Measurements from ENCODE around the gene C9orf50.

C9orf50 gene

DNA sequence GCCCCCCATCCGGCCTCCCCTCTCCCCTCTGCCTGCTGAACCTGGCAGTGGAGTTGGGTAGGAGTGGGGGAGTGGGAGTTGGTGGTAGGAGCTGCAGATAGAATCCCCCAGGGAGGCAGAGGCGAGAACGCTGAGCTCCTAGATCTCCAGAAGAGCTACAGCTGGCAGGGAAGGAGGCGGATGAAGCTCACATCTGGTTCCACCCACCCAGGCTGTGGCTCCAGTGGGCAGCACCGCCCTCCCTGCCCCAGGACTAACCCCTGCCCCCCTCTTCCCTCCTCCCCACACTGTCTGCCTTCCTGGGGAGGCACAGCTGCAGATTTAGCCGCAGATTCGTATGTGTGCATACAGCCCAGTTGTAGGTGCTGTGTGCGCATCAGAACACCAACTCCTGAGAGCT is 34.2 kb downstream of the C9orf50 start:
- DNase-seq: no peak

DNA sequence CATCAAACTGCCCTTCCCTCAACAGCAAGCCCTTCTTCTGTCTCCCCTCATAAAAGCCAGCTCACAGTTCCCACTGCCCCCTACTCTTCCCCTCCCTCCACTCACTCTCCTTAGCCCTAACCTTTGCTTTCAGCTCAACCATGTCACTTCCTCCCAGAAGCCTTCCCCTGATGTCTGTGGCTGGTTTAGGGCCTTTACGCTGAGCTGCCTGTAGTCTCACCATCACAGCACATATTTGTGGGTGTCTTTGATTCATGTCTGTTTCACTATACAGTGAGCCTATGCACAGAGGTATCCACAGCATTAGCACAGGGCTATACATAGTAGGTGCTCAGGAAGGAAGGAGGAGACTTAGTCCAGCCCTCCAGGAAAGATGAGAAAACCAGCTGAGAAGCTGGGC is 34.7 kb downstream of the C9orf50 start:
- DNase-seq: no peak

DNA sequence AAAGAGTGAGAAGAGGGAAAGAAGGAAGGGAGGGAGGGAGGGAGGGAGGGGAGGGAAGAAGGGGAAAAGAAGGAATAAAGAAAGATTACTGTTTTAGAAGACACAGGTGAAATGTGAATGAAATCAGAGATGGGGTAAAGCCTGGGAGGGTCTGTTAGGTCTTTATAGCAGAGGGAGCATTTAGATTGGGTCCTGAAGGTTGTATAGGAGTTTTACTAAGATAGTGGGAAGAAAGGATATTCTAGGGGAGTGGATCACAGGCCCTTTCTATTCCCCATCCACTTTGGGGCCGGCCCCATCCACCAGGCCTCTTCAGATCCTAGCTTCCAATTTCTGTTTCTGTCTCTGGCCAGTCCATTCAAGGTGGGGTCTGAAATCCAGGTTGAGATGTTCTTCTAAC is 35.5 kb downstream of the C9orf50 start:
- no peak for DNase-seq

DNA sequence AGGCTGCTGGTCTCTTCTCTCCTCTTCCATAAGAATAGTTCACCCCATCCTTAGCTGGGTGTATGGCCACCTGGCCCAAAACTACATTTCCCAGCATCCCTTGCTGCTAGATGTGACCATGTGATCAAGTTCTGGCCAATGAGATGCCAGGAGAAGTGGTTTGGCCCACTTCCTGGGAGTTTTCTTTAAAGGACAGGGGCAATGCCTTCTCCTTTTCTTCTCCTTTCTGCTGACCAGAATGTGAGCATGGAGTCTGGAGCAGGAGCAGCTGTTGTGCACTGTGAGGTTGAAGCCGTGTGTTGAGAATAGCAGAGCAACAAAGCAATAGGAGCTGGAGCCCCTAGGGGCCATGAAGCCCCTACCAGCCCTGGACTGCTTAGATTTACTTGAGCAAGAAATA is 36.8 kb downstream of the C9orf50 start:
- peak; percentile 50 to 70 (median 59) for DNase-seq

DNA sequence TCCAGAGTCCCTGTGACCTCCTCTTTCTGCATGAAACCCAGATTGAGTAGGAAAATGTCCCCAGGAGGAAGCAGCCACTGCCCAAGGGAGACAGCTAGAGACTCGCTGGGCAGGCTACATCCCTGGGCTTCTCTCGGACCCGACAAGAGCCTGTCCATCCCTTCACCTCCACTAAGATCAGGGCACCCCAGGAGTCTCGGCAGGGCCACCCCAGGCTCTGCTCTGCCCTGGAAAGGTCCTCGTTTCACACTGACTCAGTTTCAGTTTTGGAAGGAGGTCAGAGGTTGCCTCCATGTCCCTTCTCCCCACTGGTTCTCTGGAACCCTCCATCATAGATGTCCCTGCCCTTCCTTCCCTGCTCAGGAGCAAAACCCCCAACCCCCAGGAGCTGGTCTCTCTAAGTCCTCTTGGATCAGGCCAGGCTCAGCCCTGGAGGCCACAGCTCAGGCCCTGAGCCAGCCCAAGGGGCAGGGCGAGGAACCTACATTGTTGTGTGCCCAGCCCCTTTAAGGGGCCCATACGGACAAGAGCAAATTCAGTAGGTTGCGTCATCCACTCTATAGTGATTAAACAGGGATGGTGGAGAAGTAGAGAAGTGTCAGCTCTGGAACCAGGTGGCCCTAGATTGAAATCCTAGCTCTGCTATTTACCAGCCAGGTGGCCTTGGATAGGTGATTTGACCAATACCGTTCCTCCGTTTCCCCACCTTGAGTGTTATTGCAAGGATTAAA is 37.4 kb downstream of the C9orf50 start:
- no peak for DNase-seq

DNA sequence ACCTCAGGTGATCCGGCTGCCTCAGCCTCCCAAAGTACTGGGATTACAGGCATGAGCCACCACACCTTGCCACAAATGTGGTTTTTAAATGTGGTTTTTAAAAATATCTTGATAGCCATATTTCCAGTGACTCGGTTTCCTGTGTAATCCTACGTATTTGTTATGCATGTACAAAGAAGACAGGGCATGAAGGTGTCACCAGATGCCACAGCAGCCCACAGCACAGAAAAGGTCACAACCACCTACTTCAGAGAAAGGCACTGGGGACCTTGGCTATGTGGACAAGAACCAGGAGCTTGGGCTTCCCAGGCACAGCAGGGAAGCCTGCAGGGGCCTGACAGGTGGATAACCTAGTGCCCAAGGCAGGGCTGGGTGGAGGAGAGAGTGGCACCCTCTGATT is 38.0 kb downstream of the C9orf50 start:
- DNase-seq: no peak

DNA sequence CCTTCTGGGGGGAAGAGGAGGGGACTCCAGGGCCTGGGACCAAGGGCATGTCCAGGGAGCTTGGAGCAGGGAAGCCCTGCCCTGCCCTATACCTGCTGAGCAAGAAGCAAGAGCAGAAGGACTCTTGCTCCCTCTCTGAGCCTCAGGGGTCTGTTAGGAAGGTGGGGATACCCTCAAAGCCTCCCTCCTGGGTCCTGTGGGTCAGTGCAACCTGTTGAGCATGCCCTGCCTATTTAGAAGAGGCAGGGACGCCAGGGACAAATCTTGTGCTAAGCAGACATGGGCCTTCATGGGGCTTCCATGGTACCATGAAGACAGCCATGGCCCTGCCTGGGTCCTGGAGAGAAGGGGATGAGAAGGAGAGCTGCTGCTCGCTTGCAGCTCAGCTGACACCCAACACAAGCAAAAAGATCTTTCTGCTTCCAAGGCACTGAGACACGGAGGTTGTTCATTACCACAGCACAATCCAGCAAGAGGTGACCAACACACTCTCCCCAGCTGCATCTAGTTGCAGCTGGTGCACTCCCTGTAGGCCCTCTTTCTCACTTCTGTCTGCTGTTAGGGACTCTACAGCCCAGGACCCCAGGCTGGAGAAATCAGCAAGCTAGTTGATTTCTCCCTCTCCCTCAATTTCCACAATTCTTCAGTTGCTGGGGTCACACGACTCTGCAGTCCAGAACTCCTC is 39.3 kb downstream of the C9orf50 start:
- no peak for DNase-seq

DNA sequence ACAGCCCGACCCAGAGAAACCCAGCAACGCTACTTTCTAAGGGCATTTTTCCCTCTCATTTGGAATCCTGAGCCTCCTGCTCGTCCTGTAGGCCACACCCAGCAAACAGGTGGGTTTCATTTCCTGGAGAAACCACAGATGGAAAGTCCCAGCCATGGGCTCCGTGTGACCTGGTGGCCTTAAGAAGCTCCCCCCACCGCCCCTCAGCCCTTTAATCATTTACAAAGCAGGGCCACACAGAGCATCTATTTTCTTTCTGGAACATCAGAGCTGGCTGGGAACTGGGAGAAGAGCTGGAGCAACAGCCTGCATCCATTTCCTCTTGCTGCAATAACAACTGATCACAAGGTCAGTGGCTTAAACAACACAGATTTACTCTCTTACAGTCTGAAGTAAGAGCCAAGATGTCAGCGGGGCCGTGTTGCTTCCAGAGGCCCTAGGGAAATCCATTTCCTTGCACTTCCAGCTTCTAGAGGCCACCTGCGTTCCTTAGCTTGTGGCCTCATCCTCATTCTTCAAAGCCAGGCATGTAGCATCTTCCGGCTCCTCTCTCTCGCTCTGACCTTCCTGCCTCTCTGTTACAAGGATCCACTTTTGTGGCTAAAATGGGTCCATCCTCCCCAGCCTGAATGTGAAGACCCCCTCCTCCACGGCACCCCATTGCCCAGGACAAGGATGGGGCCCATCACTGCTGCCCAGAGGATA is 40.5 kb downstream of the C9orf50 start:
- DNase-seq: no peak

DNA sequence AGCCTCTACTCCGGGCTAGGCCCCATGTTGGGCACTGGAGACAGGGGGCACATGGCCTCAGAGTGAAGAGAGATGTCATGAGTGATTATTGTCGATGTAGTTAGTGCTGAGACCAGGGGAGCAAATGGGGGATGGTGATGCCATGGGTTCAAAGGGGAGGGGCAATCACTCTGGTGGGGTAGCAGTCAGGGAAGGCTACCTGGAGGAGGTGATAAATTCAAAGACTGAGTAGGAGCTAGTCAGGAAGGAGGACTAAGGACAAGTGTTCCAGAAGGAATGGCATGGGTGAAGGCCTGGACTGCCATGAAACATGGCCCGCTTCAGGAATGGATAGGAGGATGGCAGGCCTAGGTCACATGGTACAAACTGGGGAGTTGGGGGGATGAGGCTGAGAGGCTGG is 41.6 kb downstream of the C9orf50 start:
- no peak for DNase-seq

DNA sequence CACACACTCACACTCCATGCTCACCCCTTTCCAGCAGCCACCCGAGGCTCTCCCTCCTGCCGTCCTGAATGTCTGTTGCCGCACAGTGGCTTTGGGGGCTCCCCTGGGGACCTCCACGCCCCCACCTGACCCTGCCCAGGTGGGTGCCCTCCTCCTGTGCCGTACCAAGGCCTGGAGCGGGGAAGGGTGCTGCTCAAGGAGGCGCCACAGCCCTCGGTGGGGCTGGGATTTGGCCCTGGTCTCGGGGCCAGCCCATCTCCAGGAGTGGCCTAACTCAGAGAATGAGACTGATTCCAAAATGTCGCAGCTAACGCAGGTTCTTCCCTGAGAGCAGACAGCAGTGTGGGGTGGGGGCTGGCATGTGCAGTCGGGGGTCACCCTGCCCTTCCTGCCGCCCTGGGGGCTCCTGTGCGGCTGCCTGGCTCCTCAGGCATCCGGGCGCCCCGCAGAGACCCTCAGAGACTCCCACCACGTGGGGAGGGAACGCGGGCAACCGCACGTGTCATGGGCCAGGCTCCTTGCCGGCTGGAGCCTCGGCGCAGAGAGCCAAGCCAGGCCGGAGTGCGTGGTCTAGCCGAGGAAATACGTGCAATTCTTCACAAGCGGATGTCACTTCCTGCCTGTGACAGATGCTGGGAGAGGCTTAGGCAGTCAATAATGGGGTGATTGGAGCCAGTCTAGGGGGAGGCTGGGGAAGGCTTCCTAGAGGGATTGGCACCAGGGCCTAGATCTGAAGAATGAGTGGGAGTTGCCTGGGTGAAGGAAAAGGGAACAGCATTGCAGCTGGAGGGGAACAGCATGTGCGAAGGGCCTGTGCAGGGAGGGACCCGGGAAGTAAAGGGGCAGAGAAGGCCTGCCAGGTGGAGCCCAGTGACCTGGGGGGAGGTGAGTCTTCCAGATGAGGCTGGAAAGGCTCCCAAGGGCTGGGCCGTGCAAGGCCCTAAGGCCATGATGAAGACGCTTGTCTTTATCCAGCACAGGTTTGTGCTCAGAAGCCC is 44.1 kb downstream of the C9orf50 start:
- DNase-seq: no peak

DNA sequence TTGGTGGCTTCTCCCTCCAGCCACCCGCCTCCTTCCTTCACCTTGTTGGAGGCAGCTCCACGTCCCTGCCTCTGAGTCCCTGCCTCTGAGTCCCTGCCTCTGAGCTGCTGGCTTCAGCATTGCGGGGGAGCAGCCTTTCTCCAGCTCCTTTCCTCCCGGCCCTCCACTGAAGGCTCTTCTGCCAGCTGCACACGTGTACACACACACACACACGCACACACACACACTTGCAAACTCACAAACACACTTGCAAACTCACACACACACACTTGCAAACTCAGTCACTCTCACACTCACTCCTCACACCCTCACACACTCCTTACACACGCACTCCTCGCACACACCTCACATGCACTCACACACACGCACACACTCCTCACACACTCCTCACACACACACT is 45.1 kb downstream of the C9orf50 start:
- DNase-seq: no peak

DNA sequence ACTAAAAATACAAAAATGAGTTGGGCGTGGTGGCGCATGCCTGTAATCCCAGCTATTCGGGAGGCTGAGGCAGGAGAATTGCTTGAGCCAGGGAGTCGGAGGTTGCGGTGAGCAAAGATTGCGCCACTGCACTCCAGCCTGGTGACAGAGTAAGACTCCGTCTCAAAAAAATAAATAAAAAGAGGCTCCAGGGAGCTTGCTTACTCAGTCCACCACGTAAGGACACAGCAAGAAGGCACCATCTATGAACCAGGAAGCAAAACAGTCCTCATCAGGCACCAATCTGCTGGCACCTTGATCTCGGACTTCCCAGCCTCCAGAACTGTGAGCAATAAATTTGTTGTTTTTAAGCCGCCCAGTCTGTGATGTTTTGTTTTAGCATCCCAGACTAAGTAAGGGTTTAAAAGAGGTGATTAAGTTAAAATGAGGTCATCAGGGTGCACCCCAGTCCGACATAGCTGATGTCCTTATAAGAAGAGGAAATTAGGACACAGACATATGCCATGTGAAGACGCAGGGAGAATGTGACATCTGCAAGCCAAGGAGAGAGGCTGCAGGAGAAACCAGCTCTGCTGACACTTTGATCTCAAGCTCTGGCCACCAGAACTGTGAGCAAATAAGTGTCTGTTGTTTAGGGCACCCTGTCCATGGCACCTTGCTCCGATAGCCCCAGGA is 45.9 kb downstream of the C9orf50 start:
- no peak for DNase-seq

DNA sequence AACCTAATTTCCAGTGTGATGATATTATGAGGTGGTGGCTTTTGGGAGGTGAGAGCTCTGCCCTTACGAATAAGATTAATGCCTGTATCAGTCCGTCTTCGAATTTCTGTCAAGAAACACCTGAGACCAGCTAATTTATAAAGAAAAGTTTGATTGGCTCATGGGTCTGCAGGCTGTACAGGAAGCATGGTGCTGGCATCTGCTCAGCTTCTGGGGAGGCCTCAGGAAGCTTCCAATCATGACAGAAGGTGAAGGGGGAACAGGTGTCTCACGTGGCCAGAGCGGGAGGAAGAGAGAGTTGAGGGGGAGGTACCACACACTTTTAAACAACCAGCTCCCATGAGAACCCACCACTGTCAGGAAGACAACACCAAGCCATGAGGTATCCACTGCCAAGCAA is 46.9 kb downstream of the C9orf50 start:
- no peak for DNase-seq

DNA sequence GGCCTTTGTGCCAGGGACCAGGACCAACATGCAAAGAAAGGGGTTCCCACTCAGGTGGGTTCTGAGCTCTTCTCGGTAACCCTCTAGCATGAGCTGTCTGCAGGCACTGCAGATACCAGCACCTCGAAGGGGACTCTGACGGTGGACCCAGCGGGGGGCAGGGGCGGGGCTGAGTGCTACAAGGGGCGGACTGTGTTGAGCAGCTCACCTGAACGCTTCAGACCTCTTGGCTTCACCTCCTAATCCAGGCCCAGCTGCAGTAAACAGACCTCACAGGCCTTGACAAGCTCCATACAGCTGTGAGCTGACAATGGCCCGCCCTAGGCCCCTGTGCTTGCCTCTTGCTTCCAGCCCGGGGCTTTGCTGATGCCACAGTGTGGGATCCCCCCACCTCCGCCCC is 48.4 kb downstream of the C9orf50 start:
- DNase-seq: no peak

DNA sequence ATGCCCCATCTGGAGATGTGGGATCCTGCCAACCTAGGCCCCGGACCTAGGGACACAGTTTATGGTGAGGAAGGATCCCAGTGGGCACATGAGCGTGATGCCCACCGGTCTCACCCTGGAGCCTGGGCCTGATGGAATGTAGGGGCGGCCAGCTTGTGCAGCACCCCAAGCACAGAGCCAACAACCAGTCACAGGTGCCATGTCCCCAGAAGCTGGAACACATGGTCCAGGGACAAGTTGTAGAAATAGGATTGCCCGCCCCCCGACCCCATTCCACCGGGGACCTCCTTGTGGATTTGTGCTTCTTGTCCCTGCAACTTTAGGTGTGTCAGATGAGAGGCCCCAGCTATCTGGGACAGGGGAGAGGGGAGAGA is 48.9 kb downstream of the C9orf50 start:
- DNase-seq: no peak

DNA sequence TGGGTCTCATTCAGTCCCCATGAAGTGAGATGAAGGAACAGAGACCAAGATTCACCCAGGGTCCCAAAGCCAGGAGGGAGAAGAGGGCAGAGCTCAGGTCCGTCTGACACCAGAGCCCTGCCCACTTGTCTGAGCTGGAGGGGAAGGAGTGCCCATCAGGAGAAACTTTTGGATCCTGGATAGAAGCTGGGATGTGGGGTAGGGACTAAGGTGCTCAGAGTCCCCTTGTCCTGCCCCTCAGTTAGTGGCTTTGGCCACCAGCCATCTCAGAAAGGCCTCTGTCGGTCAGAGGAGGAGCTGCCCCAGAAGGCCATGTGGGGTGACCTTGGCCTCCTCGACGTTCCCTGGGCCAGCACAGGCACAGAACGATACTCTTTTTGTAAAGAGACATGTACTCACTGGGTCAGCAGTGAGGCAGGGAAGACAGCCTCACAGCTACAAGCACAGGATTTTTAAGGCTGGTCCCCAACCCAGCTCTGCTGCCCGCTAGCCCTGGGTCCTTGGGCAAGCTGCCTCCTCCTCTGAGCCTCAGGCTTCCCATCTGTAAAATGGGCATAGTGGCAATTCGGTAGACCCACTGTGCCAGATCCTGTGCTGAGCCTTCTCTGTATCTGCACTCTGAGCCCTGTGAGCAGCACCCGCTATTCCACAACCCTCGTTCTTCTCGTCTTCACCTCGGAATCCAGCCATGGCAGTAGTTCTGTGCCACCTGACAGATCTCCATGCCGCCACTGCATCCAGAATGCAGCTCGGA is 49.4 kb downstream of the C9orf50 start:
- no peak for DNase-seq

DNA sequence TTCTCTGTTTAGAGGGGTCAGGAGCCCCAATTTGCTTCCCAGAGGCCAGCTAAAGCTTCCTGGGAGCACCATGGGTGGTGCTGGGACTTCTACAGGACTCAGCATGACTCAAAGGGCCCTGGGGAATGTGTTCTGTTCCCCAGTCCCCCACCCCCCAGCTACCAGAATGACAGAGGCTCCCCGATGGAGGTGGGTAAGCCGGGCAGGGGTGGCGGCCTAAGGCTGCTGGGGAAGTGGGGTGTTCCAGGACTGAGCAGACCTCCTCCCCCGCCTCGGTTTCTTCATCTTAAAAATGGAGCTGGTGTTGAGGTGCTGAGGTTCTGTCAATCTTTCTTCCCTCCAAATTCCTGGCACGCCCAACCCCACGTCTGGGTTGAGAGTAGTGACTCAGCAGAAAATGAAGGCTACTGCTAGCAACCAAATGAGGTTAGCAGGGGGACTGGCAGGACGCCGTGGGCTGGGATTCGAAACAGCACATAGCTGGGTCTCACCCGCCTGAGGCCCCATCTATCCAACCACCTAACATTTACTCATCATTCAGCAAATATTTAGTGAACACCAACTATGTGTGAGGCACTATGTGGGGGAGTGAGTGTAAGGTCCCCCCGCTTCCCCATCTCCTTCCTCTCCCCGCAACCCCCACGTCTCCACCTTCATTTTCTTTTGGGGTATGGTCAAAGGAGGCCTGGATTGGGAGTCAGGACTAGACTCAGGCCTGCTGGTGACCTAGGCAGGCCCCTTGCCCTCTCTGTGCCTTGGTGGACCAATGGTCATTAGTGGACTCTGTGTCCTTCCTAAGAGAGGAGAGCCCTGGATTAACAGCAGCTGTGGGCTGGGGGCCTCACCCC is 50.2 kb downstream of the C9orf50 start:
- peak in 1 of 3 experiments; percentile 16 for DNase-seq

DNA sequence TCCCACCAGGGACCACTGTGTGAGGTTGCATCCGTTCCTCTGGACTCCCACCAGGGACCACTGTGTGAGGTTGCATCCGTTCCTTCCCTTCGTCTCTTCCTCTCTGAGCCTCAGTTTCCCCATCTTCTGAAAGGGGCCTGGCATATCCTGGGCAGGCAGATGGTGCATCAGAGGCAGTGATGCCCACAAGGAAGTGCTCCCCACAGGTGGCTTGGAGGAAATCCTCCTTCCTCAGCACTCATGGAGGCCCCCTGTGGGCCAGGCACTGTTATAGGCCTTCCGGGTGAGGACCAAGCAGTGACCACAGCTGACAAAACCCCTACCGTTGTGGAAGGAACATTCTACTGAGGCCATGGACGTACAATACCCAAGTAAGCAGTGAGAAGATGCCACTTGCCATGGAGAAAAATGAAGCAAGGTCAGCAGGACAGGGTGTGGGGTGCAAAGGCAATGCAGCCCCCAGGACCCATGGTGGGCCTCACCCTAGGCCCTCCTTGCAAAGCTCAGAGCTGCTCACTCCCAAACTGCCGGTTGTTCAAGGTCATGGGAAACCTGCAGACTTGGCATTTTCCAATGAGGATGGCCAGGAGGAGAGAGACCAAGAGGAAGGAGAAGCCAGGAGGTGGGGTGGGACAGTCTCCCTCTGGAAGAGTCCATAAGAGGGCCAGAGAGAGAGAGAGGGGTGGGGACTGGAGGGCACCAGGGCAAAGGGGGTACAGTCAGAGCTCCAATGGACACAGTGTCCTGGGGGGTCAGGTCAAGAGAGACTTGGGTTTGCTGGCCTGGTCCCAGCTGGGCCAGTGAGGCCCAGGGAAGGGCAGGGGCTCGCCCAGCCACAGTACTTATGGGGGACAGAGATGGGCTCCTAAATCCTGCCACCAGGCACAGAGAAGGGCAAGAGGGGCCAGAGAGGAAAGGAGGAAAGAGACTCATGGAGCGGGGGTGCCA is 51.1 kb downstream of the C9orf50 start:
- DNase-seq: peak in 1 of 3 experiments; percentile 32
